ENCODE results near the gene EHMT2. TPM values are rescaled to one million over a fixed set of nuclear protein-coding genes. Genes with fewer than 3 reads are reported as not detected.

EHMT2 gene
- total RNA-seq, 1 experiment from 2014 or later = 68.3 TPM

DNA sequence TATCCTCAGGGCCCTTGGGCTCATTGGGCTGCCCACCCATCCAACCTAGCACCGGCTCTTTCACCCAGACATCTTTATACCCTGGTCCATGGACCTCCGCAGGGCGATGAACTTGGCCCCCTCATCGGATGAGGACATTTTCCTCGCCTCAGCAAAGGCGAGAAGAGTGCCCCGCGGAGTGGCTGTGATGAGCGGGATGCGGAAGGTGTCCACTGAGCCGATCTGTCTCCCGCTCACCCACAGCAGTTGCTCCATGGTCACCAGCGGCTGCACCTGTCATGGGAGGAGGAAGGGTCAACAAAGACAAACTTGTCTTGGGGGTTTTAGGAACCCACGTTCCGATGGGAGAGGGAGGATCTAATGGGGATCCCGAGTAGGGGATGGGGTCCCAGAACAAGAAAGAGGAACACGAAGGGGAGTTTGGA is 35.6 kb downstream of the EHMT2 start:
- Histone ChIP-seq H3K4me2 (peak overlapping the region; percentile 96), H3K36me3 (ENCODE audit: low read depth) (no peaks in the 10 kb centered on the region), H3F3A (ENCODE audit: insufficient read depth, low read depth) (peaks cover 22% of the 10 kb centered on the region), H4K20me1 (ENCODE audit: insufficient read depth) (no peaks in the 10 kb centered on the region), H3K9me3 (ENCODE audit: insufficient read depth, low read depth) (no peaks in the 10 kb centered on the region), H2AFZ (peak overlapping the region; percentile 78), H3K9me2 (ENCODE audit: insufficient read depth) (no peaks in the 10 kb centered on the region), H3K27me3 (ENCODE audit: insufficient read depth, low read depth) (no peaks in the 10 kb centered on the region), H3K27ac (no peak overlapping the region), H3K4me3 (peak overlapping the region; percentile 65), H3K79me2 (ENCODE audit: low read depth) (no peaks in the 10 kb centered on the region), H3K4me1 (replicated peaks; ENCODE audit: insufficient read depth) (peaks cover 23% of the 10 kb centered on the region)
- intact Hi-C loops (cut with micrococcal nuclease; ENCODE audit: unreplicated experiment) = loop anchor here (1.0 to 2.0 kb wide), 2 partner anchors 27 to 69 kb away; no protein-coding TSS in a partner anchor
- ChIA-PET CTCF (no interaction called here), POLR2A (ENCODE audit: unreplicated experiment) (interaction anchor here (0.6 to 1.1 kb wide), 2 partner anchors 10 to 47 kb away, joined by 5 to 6 read pairs; partner anchors contain the start of genes HSPA1A and HSPA1L)
- DNase-seq = no peak
- BruUV-seq (replicated peaks) = TSS peak; percentile 50
- no peak for TF ChIP-seq EZH2 (IDR thresholded peaks at IDR 0.05; ENCODE audit: low read depth)
- TF ChIP-seq, protein P1, sequence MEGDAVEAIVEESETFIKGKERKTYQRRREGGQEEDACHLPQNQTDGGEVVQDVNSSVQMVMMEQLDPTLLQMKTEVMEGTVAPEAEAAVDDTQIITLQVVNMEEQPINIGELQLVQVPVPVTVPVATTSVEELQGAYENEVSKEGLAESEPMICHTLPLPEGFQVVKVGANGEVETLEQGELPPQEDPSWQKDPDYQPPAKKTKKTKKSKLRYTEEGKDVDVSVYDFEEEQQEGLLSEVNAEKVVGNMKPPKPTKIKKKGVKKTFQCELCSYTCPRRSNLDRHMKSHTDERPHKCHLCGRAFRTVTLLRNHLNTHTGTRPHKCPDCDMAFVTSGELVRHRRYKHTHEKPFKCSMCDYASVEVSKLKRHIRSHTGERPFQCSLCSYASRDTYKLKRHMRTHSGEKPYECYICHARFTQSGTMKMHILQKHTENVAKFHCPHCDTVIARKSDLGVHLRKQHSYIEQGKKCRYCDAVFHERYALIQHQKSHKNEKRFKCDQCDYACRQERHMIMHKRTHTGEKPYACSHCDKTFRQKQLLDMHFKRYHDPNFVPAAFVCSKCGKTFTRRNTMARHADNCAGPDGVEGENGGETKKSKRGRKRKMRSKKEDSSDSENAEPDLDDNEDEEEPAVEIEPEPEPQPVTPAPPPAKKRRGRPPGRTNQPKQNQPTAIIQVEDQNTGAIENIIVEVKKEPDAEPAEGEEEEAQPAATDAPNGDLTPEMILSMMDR (conservative IDR thresholded peaks at IDR 0.05) = no peak

DNA sequence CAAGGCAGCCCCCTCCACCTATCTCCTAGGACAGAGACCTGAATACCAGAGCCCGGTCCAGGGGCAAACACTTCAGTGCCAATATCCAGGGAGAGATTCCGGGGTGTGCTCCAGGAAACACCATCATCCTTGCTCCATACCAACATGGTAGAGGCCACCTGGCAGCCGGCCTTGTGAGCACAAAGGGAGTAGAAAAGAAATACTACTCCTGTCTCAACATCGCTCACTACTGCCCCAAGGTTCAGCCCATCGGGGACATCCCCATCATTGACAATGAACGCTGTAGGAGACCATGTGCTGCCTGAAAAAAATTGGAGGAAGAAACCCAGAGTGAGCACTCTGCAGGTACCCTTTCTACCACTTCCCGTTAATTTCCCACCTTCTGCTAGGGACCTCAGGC is 36.3 kb downstream of the EHMT2 start:
- intact Hi-C loops (cut with micrococcal nuclease; ENCODE audit: unreplicated experiment) = no loop called here
- no peak overlapping the region for H3K27ac ChIP-seq
- no peaks in the 10 kb centered on the region for H3K9me2 ChIP-seq (ENCODE audit: insufficient read depth)
- H4K20me1 ChIP-seq (ENCODE audit: insufficient read depth) = no peaks in the 10 kb centered on the region
- ChIA-PET CTCF (no interaction called here), POLR2A (ENCODE audit: unreplicated experiment) (no interaction called here)
- H3F3A ChIP-seq (ENCODE audit: insufficient read depth, low read depth) = peaks cover 22% of the 10 kb centered on the region
- no peak overlapping the region for H2AFZ ChIP-seq
- H3K79me2 ChIP-seq (ENCODE audit: low read depth) = no peaks in the 10 kb centered on the region
- peaks cover 23% of the 10 kb centered on the region for H3K4me1 ChIP-seq (replicated peaks; ENCODE audit: insufficient read depth)
- H3K4me2 ChIP-seq = no peak overlapping the region
- DNase-seq = no peak
- TF ChIP-seq EZH2 (IDR thresholded peaks at IDR 0.05; ENCODE audit: low read depth) = no peak
- TF ChIP-seq, protein P1 (conservative IDR thresholded peaks at IDR 0.05) = no peak
- no peak overlapping the region for H3K4me3 ChIP-seq
- no peaks in the 10 kb centered on the region for H3K27me3 ChIP-seq (ENCODE audit: insufficient read depth, low read depth)
- BruUV-seq (replicated peaks) = no TSS peak
- no peaks in the 10 kb centered on the region for H3K9me3 ChIP-seq (ENCODE audit: insufficient read depth, low read depth)
- H3K36me3 ChIP-seq (ENCODE audit: low read depth) = no peaks in the 10 kb centered on the region

DNA sequence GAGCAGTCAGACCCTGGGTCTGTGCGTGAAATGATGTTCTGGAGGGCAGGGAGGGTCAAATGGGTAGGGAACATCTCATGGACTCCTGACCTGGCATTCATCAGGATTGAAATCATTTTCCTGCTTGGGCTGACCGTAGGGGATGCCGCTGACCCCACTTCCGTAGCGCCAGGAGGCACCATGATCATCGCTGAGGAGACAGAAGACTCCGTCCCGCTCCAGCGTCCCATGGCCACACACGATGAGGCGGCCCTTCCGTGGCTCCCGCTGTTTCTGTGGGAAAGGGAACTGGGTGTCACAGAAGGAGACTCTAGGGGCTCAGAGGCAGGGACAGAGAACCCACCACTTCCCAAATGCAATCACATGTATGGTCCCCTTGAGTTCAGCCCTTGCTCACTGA is 37.1 kb downstream of the EHMT2 start:
- DNase-seq = no peak
- Histone ChIP-seq H3K27ac (no peak overlapping the region), H3K4me3 (no peak overlapping the region), H3K9me2 (ENCODE audit: insufficient read depth) (no peaks in the 10 kb centered on the region), H3K4me1 (replicated peaks; ENCODE audit: insufficient read depth) (peaks cover 19% of the 10 kb centered on the region), H4K20me1 (ENCODE audit: insufficient read depth) (no peaks in the 10 kb centered on the region), H3K27me3 (ENCODE audit: insufficient read depth, low read depth) (no peaks in the 10 kb centered on the region), H2AFZ (no peak overlapping the region), H3K79me2 (ENCODE audit: low read depth) (no peaks in the 10 kb centered on the region), H3K9me3 (ENCODE audit: insufficient read depth, low read depth) (no peaks in the 10 kb centered on the region), H3K36me3 (ENCODE audit: low read depth) (no peaks in the 10 kb centered on the region), H3K4me2 (no peak overlapping the region), H3F3A (ENCODE audit: insufficient read depth, low read depth) (peaks cover 19% of the 10 kb centered on the region; the same call in 1 of the 2 replicates)
- ChIA-PET POLR2A (ENCODE audit: unreplicated experiment) (no interaction called here), CTCF (no interaction called here)
- intact Hi-C loops (cut with micrococcal nuclease; ENCODE audit: unreplicated experiment) = no loop called here
- BruUV-seq (replicated peaks) = no TSS peak
- TF ChIP-seq, protein P1 (conservative IDR thresholded peaks at IDR 0.05) = no peak
- no peak for TF ChIP-seq EZH2 (IDR thresholded peaks at IDR 0.05; ENCODE audit: low read depth)
